Activated CD4-positive, alpha-beta T cell treated with anti-CD3 and anti-CD28 coated beads, Interleukin-2, amount 50 U/mL, for 1 hour (primary cell): Measurements from ENCODE around the gene PTPRE.
A peak's percentile ranks its signal among the peaks of the same experiment; 100 is the strongest.
"Not testable (repeated sequence)": the region's sequence is repeated elsewhere in the genome, so short reads cannot be mapped to it uniquely, and the experiment has no call there.

ENCODE experiments used
- DNase-seq: peaks from one replicate; pipeline ENCODE4 v3.0.0-alpha.2; 2020

PTPRE gene

DNA sequence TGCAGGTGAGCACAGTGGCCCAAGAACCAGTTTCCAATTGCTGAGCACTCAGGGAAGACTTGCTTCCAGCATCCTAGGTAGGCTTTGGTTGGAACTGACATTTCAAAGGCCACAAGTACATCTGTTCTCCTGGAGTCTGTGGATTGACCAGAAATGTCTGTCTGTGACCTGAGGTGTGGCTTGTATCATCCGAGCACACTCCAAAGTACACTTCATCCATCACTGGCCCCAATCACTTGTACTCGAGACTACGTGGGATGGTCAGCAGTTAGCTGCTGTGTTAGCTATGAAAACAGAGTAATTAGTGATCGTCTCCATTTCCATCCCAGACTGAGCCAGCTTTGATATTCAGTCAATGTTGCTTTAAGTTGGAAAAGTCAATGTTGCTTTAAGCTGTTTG, 174.3 kb downstream of the PTPRE start:
- no peak for DNase-seq

DNA sequence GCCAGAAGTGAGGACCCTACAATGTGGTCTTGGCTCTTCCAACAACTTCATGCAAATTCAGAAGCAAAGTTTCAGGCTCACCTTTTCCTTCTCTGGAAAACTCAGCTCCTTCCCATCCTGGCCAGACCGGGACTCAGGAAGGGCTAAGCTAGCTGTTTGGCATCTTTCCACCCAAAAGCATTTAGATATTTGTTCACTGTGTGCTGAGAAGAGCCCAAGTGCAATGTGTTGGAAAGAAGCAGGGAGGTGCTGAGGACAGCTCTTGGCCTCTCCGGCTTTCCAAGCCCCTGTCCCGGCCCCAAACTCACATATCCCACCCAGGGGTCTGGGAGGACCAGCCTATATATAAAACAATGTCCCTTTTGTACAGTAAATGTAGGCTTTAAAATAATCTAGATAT, 174.8 kb downstream of the PTPRE start:
- no peak for DNase-seq

DNA sequence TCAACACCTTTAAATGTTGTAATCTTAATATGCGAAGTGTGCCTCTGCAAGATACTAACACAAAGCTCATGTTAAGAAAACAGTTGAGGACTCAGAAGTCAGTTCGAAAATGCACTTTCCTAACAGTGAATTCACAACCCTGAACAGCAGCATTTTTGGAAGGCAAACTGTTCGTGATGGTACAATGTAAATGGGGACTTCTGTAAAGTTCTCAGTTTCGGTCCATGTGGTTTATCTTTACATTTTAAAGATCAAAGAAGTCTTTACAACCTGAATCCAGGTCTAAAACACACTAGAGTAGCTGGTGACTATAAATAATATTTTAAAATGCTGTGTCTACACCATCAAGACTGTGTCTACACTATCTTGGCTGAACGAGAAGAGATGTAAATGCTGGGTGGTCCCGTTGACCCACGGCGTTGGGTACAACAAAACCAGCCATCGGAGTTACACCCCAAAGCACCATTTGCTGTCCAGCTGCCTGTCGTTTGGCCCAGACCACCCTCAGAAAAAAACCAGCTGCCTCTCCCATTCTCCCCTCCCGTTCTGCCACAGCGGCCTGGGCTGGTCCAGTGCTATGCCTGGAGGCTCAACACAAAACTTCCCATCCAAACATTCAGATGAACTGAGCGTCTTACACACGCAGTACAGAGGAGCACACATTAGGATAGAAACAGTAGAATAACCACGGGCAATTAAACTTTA, 176.4 kb downstream of the PTPRE start:
- no peak for DNase-seq

DNA sequence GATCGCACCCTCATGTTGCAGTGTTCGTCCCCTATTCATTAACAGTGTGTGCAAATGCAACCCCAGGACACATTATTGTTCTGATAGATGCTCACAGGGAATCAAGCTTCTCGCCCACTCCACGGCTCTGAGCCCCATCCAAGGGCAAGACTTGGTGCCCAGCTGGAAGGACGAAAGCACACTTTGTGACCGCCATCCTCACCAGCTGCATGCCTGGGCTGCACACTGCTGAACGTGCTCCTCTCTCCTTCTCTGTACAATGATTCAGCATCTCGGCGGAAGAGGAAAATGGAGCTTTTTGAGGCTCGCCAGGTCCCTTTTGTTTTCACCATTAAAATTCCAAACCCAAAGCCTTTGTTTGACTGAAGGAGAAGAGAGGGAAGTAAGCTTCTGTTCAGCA, 177.5 kb downstream of the PTPRE start:
- no peak for DNase-seq

DNA sequence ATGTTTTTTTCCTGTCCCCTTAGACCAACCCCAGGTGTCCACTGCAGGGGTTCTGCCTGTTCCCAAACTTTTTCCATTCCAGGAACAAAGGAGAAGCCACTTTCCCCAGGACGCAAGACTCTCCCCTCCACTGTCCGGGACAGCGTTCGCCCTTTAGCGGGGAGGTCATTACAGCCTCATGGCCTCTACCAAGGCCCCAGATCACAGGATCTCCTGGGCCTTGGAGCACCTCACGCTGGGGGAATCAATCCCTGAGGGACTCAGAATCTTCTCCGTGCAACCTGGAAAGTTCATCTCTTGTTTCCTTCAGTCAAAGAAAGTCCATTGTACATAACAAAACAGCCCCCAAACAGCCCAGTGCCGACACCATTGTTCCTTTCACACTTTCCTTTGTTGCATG, 178.1 kb downstream of the PTPRE start:
- no peak for DNase-seq

DNA sequence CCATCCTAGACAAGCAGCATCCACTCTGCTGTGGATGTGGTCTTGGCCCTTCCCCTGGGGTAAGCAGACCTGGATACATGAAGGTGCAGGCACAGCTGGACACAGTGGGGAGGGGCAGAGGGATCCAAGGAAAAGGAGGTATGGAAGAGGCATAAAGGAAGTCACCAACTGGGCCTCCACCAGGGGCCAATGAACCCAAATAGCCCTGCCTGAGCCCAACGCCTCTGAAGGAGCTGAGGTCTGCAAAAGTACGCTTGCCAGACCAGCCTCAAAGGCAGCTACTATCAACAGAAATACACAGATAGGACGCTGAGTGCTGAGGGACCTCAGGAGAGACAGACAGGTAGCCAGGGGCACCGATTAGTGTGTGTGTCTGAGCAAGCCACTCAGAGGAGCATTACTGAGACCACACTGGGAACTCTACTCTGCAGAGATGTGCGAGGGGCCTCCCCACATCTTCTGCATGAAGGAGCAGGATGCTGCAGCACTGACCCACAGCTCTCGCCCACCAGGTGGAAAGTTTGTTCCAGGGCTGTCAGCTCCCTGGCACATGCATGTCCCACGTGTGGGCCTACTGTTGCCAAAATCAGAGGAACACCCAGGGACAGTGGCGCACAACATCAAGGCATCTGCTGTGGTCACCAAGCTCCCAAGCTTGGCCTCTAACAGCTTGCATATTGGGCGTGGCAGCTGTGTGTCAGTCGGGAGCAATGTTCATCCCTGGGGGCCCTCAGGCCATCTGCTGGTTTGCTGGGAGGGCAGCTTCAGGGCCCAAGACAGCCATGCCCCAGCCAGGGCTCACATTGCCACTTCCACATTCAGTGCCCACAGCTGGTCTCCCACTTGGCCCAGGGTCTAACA, 179.3 kb downstream of the PTPRE start:
- no peak for DNase-seq

DNA sequence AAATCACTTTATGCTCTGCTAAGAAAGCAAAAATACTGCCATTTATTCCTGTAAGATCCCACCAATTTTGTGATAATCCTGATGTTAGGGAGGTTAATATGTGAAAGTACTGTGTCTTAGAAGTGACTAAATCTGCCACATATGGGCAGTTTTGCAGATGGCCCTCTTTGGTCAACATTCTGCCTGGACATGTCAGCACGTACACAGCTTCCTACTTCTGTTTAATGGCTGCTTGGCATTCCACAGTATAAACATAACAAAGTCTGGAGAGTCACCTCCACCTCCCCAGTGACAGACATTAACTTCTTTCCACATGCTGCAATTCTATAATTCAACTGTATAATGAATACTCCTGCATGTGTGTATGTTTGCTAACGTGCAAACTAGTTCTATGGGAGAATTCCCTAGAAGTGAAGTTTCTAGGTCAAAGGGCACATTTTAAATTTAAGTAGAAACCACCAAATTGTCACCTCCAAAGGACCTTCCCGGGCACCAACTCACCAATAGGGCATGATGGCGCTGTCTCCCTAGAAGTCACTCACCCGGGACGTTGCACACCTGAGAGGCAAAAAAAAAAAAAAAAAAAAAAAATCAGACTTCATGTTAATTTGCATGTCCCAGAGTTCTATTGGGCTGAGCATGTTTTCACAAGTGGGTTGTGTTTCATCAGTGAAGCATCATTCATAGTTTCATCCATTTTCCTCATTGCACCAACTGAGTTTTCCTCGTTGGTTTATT, 180.4 kb downstream of the PTPRE start:
- no peak for DNase-seq

DNA sequence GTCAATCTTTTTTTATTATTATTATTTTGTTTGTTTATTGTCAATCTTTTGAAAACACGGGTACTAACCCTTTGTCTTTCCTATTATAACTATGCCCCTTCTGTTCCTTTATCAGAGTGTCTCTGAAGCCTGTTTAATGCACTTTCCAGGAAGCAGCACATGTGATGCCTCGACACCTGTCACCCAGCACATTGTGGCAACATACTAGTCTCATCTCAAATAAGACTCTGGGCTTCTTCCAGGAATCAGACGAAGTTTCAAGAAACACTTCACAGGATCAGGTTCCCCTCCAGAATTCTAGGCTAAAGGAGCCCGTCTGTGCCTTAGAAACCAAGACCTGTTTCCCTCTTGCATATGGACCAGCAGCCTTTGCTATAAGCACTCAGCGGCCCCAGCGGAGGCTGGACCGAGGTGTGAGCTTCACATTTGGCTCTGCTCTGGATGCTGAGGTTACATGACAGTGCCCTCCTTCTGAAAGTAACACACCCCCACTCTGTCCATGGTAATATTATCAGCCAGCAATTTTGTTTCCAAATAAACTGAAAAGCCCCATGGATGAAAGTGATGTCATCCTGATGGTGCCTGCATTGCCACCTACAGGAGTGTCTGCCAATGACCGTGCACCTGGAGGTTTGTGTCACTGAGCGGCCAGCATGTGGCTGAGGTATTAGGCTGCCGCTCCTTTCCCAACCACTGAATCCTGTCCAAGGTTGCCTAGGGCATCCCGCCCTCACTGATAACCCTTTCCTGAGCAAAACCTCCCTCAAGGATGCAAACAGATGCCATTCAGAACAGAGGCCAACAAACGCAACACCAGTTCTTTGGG, 181.2 kb downstream of the PTPRE start:
- no peak for DNase-seq

DNA sequence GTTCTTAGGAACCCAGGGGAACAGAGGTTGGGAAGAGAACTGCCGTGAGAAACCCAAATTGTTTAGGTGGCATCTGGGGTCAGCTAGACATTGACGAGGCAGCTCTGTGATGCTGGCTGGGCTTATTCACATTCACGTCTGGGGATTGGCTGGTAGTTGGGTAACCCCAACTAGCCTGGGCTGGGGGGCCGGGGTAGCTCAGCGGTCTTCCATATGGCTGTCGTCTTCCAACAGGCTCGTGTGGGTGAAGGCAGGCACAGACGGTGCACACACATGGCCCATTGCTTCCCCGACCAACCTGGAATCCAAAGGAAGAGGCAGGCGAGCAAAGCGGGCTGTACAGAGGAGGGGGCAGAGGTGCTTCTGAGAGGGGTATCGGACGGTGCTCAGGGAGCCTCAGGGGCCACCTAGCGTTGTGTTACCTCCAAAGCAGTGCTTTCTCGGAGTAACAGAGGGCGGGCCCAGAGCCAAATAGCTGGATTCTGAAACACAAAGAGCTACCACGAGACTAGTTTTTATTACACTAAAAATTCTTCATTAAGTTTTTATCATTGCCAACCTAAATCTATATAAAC, 184.8 kb downstream of the PTPRE start:
- no peak for DNase-seq

DNA sequence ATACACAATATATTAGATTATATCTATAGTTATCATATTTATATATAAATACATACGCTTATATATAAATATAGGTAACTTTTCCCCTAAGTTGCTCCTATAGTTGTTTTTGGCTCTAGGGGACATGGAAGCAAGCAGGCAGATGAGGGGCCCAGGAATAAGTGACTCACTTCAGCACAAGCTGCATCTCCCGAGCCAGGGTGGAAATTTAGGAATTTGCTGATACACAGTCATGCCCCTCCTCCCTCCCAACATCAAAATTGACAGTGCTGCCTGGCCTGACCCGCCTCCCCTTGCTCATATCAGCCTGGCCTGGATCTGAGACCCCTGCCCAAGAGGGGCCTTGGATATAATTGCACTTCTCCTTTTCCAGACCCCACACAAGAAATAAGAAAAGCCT, 185.6 kb downstream of the PTPRE start:
- DNase-seq: no peak

DNA sequence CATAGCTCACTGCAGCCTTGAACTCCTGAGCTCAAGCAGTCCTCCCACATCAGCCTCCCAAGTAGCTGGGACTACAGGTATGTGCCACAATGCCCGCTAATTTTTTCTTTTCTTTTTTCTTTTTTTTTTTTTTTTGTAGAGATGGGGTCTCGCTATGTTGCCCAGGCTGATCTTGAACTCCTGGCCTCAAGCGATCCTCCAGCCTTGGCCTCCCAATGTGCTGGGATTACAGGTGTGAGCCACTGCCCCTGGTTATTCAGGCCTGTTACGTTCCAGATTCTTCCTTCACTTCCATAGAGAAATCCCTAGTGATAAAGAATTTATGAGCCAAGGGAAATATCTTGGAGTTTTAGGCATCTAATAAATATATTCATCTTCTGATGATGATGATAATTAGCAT, 187.7 kb downstream of the PTPRE start:
- not testable (repeated sequence) for DNase-seq

DNA sequence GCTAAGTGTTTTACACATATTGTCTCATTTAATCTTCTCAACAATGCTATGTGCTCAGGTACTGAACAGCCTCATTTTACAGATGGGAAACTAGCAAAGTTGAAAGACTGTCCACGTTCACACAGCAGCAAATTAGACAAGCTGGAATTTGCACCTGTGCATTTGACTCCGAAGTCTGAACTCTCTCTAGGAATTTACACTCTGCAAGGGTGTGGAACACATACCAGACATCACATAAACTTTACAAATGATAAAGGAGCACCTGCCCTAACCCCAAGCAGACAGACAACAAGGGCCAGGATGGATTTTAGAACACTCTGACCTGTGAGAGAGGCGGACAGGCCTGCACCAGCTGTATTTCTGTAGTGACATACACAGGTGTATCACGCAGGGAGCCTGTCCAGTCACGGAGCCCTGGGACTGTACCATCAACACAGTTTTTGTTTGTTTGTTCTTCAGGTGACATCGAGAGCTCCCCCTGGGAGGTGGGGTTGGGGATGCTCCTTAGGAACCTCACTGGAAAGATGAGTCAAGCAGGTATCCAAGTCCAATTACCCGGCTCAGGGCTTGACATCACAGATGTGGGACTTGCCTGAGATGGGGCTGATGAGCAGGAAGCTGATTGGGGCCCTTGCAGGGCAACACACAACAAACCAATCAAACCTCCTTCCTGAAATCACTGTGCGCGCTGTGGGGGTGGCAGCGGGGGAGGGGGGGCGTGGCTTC, 188.3 kb downstream of the PTPRE start:
- DNase-seq: peak; percentile 16

DNA sequence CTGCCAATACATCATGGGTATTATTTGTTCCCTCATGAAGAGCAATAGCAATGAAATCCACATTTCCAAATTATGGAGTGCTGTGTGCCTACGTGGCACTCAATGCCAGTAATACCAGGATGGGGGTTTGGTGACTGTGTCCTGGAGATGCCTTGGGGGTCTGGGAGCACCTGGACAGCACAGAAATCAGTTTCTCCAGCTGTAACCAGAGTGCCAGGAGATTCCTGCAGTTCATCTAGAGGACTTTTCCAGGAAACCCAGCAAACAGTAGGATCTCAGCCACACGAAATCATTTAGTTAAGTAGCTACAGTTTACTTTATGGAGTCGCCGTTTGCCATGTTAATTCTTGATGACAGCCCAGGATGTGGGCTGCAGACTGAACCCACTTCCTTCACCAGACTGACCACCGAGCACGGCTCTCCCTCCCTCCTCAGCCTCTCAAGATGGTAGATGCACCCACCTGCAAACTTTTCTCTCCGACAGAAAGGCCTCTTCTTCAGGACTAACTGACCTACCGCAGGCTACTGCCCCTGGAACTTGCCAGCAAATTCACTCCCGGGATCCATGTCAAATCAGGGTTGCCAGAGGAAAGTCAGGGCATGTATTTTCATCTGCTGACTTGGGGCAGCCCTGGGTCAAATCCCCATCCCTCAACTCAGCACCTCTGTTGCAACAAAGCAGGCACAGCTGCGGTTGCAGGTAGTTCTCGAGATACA, 189.0 kb downstream of the PTPRE start:
- no peak for DNase-seq

DNA sequence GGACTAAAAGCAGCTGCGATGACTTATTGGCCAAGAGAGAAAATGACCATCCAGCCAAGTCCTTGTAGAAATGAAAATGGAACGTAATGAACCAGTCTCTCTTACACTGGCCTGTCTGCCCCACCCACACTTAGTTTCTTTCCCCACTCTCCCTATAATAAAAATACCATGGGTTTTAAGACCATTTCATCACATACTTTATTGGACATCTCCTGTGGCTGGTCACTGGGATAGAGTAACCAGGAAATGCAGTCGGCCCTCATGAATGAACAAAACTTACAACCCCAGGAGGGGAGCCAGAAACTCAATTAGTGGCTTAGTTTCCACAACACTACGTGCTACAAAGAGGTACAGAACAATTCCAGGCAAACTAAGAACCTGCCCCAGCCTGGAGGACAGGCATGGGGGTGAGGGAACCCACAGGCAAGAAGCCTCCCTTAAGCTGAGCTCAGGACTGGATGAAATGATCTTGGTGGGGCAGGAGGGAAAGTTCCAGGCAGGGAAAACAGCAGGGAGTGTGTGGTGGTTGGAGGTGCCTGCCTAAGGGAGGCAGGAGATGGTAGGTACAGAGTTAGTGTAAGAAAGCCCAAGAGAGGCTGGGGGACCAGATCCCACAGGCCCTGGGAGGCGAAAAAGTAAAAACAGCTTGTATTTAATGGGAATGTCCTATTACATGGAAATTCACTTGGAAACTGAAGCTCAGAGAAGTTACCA, 189.7 kb downstream of the PTPRE start:
- DNase-seq: no peak

DNA sequence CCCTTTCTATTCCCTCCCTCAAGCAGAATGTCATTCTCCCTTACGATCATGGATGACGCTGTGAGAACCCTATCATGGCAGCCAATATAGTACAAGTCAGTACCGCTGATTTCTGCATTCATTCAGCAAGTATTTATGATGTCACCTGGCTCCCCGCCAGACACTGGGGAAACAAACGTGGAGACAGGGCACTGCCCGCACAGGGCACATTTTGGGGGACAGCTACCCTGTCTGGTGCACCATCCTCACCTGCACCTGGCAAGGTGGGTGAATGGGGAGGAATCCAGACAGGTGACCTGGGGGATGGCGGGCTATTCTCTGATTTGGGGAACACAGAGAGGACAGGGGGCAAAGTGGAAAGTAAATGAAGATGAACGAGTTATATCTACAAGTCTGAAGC, 190.9 kb downstream of the PTPRE start:
- no peak for DNase-seq

DNA sequence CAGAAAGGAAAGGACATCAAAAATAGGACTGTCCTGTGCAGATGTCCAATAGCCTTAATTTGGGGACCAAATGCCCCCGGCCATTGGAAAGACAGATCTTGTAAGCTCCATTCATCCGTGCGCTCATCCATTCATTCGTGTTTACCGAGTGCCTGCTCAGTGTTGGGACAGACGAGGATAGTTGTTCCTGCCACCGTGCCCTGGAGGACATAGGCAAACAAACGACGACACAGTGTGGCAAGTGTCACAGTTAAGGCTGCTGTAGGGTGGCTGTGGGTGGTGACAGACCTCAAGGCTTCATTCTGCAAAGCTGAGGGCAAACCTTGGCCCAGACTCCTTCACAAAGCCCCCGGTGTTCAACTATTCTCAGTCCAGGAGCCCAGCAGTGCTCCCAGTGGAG, 191.7 kb downstream of the PTPRE start:
- no peak for DNase-seq

DNA sequence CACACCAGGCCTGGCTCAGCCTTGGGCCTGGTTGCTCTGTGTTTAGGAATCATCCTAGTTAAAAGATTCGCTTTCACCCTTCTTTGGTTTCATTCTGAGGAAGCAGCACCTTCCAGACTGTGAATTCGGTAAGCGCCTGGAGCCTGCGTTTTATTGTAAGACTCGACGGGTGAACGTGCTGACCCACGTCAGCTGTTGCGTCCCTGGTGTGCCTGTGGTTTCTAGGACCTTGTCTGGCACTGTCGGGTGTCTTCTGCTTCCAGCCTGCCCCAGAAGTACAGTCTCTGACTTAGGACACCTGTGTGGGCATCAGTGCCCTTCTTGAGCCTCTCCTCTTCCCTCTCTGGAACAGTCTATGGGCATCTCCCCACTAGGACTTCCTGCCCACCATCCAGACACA, 193.0 kb downstream of the PTPRE start:
- no peak for DNase-seq

DNA sequence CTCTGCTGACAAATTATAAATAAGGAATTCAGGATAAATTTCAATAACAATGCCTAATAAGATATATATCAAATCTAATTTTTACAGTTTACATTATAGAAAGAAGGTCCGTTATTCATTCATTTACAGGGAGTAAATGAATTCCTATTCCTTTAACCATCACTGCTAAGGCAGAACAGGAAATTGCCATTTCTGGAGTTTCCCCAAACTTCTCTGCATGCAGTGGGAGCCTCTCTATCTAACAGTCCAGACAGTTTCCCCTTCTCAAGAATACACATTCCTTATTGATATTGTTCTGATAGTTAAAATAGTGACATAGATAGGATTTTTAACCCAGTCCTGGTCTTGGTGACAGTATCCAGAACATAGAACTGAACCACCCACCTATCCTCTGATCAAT, 195.0 kb downstream of the PTPRE start:
- DNase-seq: no peak

DNA sequence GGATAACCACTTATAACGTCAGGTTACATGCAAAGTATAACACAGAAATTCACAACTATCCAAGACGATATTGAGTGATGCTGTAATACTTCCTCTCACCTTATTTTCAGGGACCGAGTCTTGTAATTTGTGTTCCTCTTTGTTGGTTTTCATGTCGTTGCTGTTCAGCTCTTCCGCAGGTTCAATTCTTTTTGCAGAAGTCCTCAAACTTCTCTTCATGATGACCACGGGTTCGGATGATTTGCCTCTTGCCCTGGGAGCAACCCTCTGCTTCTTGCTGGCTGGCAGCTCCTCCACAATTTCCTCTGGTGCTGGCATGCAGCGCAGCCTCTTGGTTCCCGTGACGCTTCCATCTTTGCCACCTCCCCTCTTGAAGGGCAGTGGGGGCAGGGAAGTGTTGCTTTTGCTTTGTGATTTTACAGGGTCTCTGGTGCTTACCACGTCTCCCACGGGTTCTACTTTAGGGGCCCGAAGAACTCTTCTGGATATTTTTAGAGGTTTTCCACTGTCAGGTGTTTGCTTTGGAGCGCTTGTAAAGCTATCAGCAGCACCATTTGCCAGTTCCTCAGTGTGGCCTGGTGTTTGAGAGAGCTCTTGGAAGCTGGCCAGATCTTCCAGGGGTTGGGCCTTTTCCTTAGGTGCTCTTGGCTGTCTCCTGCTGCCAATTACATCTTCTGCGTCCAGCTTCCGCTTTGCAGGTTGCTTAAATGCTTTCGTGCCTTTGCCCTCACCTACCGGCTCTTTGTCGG, 195.8 kb downstream of the PTPRE start:
- DNase-seq: no peak

DNA sequence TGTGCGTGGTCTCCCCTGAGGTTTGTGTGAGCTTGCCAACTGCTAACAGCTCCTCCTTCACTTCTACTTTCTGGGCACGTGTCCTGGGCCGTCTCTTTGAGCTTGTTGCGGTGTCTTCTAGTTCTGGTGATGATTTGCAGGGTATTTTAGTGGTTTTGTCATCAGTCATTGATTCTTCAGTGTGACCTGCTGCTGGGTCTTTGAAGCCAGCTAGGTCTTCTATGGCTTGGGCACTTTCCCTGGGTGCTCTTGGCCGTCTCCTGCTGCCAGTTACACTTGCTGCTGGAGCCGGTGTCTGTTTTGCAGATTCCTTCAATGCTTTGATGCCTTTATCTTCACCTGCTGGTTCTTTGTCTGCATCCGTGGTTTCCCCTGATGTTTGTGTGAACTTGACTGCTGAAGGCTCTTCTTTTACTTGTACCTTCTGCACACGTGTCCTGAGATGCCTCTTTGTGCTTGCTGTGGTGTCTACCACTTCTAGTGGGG, 196.4 kb downstream of the PTPRE start:
- no peak for DNase-seq
